Measurements from ENCODE around the gene NF2.
A peak's percentile ranks its signal among the peaks of the same experiment; 100 is the strongest.
"Not testable (repeated sequence)": the region's sequence is repeated elsewhere in the genome, so short reads cannot be mapped to it uniquely, and the experiment has no call there.

The NF2 gene

GRCh38 chr22:29581799-29582198 lies 21.6 kb upstream of the NF2 start:
- Histone ChIP-seq H3K27ac (peak overlapping the region; percentile 67), H3K4me3 (ENCODE audit: low read depth, low read length) (peak overlapping the region; percentile 79)

DNA sequence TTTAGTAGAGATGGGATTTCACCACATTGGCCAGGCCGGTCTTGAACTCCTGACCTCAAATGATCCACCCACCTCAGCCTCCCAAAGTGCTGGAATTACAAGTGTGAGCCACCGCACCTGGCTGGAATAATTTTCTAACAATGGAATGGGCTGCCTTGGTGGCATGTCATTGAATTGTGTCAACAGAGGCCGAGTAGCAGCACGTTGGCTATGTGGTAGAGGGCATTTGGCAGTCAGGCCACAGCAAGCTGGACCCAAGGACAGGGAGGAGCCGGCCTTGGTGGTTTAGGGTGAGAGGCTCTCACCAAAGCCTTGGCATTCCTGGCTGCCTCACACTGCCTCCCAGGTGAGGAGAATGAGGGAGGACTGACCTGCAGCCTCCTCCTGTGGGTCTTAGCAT lies 18.5 kb upstream of the NF2 start:
- Histone ChIP-seq H3K27me3 (ENCODE audit: control insufficient read depth, insufficient read depth, low read length) (no peaks in the 10 kb centered on the region), H3K4me2 (ENCODE audit: low read length) (no peak overlapping the region), H3K27ac (no peak overlapping the region), H3K9me3 (ENCODE audit: control insufficient read depth, low read length) (no peaks in the 10 kb centered on the region), H2AFZ (no peak overlapping the region), H3K4me3 (ENCODE audit: low read depth, low read length) (no peak overlapping the region), H3K36me3 (ENCODE audit: control insufficient read depth, insufficient read depth, low read length) (no peaks in the 10 kb centered on the region), H3K9ac (no peak overlapping the region), H3K79me2 (no peaks in the 10 kb centered on the region), H3K4me1 (no peaks in the 10 kb centered on the region)
- no peak for TF ChIP-seq CTCF (IDR thresholded peaks at IDR 0.05)

More at GRCh38 chr22:29581799-29582198, 21.6 kb upstream of the NF2 start:
- H3K36me3 ChIP-seq (ENCODE audit: control insufficient read depth, insufficient read depth, low read length): no peaks in the 10 kb centered on the region
- H3K4me2 ChIP-seq (ENCODE audit: low read length): peak overlapping the region; percentile 87
- H2AFZ ChIP-seq: peak overlapping the region; percentile 63
- no peak overlapping the region for H3K9ac ChIP-seq
- TF ChIP-seq CTCF (IDR thresholded peaks at IDR 0.05): no peak
- H3K9me3 ChIP-seq (ENCODE audit: control insufficient read depth, low read length): no peaks in the 10 kb centered on the region
- no peaks in the 10 kb centered on the region for H3K79me2 ChIP-seq
- H3K27me3 ChIP-seq (ENCODE audit: control insufficient read depth, insufficient read depth, low read length): no peaks in the 10 kb centered on the region
- no peaks in the 10 kb centered on the region for H3K4me1 ChIP-seq

- H3K4me2 ChIP-seq (ENCODE audit: low read length); H2AFZ ChIP-seq; H3K79me2 ChIP-seq; H3K36me3 ChIP-seq (ENCODE audit: control insufficient read depth, insufficient read depth, low read length); H3K4me3 ChIP-seq (ENCODE audit: low read depth, low read length); H3K27me3 ChIP-seq (ENCODE audit: control insufficient read depth, insufficient read depth, low read length); H3K9me3 ChIP-seq (ENCODE audit: control insufficient read depth, low read length); H3K4me1 ChIP-seq; H3K27ac ChIP-seq; H3K9ac ChIP-seq: not testable (repeated sequence)
Observed at GRCh38 chr22:29586193-29586705, 17.2 kb upstream of the NF2 start.

DNA sequence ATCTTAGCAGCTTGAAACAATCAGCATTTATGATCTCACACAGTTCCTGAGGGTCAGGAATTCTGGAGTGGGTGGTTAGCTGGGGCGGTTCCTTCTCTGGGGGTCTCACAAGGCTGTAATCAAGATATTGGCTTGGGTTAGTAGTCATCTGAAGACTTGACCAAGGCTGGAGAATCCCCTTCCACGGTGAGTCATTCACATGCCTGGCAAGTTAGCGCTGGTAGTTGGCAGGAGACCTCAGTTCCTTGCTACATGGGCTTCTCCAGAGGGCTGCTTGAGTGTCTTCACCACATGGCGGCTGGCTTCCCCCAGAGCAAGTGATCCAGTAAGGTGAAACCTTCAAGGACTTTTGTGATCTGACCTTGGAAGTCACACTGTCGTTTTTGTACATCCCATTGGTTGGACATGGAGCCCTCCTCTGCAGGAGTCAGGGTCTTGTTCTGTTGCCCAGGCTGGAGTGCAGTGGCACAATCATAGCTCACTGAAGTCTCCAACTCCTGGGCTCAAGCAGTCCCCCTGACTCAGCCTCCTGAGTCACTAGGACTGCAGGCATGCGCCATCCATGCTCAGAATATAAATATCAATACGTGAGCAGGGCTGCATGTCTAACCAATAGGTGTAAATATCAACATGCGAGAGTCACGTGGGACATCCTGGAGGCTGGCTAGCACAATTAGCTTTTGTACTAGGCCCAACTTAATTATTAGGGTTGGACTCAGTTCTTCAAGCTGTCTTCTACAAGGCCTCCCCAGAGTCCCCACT lies 15.3 kb upstream of the NF2 start:
- no peak overlapping the region for H3K27ac ChIP-seq

DNA sequence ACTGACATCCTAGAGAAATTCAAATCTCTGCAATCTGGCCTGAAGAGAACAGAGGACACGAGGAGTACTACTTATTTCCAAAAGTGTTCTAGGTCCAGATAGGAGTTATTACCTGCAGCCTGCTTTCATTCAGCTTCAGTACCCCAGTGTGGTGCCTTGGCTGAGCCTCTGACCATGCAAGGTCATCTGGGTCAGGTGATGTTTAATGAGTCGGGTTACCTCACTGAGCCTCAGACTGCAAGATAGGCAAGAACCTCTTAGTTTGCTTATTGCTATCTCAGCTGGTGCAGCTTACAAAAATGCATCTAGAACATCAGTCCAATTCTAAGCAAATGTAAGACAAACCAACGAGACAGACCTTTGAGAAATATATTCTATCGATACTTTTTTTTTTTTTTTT lies 9.5 kb upstream of the NF2 start:
- Histone ChIP-seq H3K79me2 (no peaks in the 10 kb centered on the region), H3K27me3 (ENCODE audit: control insufficient read depth, insufficient read depth, low read length) (no peaks in the 10 kb centered on the region)
- no peak for TF ChIP-seq CTCF (IDR thresholded peaks at IDR 0.05)

More for the DNA sequence above, 15.3 kb upstream of the NF2 start:
- H3K4me2 ChIP-seq (ENCODE audit: low read length): no peak overlapping the region
- no peaks in the 10 kb centered on the region for H3K9me3 ChIP-seq (ENCODE audit: control insufficient read depth, low read length)
- H3K36me3 ChIP-seq (ENCODE audit: control insufficient read depth, insufficient read depth, low read length): no peaks in the 10 kb centered on the region
- H3K4me1 ChIP-seq: no peaks in the 10 kb centered on the region
- no peak overlapping the region for H3K9ac ChIP-seq
- no peaks in the 10 kb centered on the region for H3K79me2 ChIP-seq
- H3K4me3 ChIP-seq (ENCODE audit: low read depth, low read length): no peak overlapping the region
- no peak for TF ChIP-seq CTCF (IDR thresholded peaks at IDR 0.05)
- H2AFZ ChIP-seq: no peak overlapping the region
- H3K27me3 ChIP-seq (ENCODE audit: control insufficient read depth, insufficient read depth, low read length): no peaks in the 10 kb centered on the region

GRCh38 chr22:29594447-29594846 lies 9.0 kb upstream of the NF2 start:
- H3K79me2 ChIP-seq; H3K4me1 ChIP-seq; H3K36me3 ChIP-seq (ENCODE audit: control insufficient read depth, insufficient read depth, low read length); H3K27me3 ChIP-seq (ENCODE audit: control insufficient read depth, insufficient read depth, low read length); H2AFZ ChIP-seq; H3K4me3 ChIP-seq (ENCODE audit: low read depth, low read length); H3K9ac ChIP-seq; H3K9me3 ChIP-seq (ENCODE audit: control insufficient read depth, low read length): not testable (repeated sequence)
- H3K4me2 ChIP-seq (ENCODE audit: low read length): peak overlapping the region; percentile 34
- peak overlapping the region; percentile 44 for H3K27ac ChIP-seq

More for the DNA sequence above, 9.5 kb upstream of the NF2 start:
- H3K9me3 ChIP-seq (ENCODE audit: control insufficient read depth, low read length): no peaks in the 10 kb centered on the region
- no peak overlapping the region for H3K9ac ChIP-seq
- H2AFZ ChIP-seq: peak overlapping the region; percentile 22
- H3K4me2 ChIP-seq (ENCODE audit: low read length): peak overlapping the region; percentile 34
- no peak overlapping the region for H3K4me3 ChIP-seq (ENCODE audit: low read depth, low read length)
- peak overlapping the region; percentile 44 for H3K27ac ChIP-seq
- no peaks in the 10 kb centered on the region for H3K36me3 ChIP-seq (ENCODE audit: control insufficient read depth, insufficient read depth, low read length)
- no peaks in the 10 kb centered on the region for H3K4me1 ChIP-seq
